Measurements from ENCODE around the gene ADM.
"Not testable (repeated sequence)": the region's sequence is repeated elsewhere in the genome, so short reads cannot be mapped to it uniquely, and the experiment has no call there.

ADM gene

GRCh38 chr11:10304495-10305261, at the start of gene ADM:
TSS of gene ADM (plus strand) at chr11:10305073. CDS start at chr11:10305701, 628 bp downstream.
- peak; percentile 47 for DNase-seq

GRCh38 chr11:10255388-10256125, 49.3 kb upstream of the ADM start:
- no peak for DNase-seq

DNA sequence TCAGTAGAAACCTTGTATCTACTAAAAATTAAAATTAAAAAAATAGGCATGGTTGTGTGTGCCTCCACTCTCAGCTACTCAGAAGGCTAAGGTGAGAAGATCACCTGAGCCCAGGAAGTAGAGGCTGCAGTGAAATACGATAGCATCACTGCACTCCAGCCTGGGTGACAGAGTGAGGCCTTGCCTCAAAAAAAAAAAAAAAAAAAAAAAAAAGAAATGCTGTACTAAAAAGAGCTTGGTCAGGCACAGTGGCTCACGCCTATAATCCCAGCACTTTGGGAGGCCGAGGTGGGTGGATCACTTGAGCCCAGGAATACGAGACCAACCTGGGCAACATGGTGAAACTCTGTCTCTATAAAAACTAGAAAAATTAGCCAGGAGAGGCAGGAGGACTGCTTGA, 47.4 kb upstream of the ADM start:
- no peak for DNase-seq

DNA sequence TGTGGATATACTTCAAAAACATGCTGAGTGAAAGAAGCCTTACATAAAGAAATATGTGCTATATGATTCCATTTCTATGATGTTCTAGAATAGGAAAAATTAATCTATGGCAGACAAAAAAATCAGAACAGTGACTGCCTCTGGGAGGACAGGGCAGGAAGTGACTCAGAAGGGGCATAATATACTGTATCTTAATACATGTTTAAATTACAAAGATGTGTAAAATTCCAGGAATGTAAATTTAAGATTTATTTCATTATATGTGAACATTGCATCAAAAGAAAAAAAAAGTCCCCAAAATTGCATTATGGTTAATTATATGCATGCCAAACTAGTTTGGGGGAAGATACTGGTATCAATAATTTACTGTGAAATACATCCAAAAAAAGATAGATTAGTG, 43.1 kb upstream of the ADM start:
- DNase-seq, result no peak

- DNase-seq, result no peak
Observed at GRCh38 chr11:10263929-10264328, 40.9 kb upstream of the ADM start.

DNA sequence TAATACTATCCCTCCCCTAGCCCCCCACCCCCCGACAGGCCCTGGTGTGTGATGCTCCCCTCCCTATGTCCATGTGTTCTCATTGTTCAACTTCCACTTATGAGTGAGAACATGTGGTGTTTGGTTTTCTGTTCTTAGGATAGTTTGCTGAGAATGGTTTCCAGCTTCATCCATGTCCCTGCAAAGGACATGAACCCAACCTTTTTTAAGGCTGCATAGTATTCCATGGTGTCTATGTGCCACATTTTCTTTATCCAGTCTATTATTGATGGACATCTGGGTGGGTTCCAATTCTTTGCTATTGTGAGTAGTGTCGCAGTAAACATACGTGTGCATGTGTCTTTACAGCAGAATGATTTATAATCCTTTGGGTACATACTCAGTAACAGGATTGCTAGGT, 40.2 kb upstream of the ADM start:
- DNase-seq, result not testable (repeated sequence)

DNA sequence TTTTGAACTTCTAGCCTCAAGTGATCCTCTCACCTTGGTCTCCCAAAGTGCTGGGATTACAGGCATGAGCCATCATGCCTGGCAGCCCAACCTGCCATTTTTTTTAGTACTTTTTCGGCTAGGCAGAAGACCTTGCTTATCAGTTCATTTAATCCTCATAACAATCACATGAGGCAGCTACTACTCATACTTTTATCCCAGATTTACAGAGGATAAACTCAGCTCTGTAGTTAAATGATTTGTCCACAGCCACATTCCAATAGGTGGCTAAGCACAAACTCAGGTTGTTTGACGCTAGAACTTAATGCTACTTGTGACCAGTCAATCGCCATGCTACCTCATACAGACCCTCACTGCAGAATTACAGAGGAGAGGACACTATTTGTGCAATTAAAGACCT, 38.9 kb upstream of the ADM start:
- no peak for DNase-seq

DNA sequence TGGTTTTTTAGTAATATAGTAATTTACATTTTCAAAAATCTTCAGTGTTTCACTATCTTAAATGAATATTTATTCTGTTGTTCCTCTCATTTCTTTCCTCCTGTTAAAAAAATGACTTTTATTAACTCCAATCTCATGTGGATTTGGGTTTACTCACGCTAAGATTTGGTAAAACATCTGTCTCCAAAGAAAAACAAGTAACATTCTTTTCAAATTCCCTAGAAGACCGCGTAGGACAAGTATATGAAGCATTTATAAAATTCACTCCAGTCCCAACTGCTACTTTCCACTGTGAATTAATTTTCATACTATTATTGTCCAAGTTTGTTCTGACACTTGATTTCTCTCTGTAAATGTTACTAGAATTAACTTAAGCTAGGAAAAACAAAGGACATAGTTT, 37.1 kb upstream of the ADM start:
- DNase-seq, result no peak

DNA sequence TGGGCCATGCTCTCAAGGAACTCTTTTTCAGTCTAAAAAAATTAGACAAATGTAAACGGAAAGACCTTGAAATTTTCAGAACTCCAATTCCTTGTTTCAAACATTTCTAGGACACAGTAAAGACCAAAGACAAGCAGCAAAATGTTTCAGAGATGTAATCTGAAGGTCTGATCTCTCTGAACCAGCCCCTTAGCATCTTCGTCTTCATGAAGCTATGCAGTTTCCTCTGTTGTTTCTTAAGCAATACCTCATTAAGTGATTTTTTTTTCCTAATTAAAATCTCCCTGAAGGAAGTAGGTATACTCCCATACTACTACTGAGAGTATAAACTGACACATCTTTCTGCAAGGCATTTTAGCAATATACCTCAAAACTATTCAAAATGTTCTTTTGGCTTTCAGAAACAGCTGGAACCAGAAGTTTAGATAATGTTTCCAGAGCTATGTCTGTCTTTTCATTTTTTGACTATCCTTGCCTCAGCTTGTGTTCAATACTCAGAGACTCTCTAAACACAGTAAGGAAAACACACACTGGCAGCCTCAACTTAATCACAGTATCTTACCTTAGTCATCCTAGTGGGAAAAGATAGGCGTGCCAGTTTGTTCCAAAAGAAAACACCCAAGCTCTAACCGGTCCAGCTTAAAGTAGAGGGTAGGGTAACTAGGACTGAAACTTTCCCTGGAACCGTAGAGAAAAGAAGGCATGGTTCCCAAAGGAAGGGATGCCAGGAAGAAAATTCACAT, 36.0 kb upstream of the ADM start:
- no peak for DNase-seq

DNA sequence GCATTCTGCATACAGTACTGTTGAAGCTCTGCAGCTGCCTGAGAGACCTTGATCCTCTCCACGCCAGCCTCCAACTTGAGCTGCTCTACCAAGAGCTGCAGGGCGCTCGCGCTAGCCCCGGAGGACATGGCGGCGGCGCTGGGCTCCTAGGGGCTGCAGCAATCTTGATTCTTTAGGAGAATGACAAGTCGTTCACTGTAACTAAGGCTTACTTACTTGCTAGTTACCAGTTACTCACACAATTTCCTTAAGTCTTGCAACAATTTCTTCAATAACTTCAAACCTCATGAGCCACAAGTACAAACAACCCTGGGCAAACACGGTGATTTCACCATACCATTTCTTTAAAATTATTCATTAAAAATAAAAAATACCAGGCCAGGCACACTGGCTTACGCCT, 32.7 kb upstream of the ADM start:
- DNase-seq, result no peak

DNA sequence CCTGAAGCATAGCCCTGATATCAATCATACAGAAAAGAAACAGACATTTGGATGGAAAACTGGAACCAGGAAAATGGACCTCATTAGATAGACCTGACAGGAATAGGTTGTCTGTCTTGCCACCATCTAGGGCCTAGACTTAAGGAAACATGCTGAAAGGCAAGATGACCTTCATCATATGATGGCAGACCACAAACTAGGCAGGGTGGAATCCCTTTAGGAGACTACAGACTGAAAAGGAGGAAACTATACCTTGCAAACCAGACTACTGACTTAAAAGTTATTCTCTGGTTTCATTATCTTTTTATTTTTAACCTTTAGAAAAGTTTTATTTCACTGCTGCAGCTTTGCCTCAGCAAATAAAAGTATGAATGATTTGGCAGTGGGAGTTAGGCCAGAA, 31.1 kb upstream of the ADM start:
- DNase-seq, result no peak

GRCh38 chr11:10274726-10275125, 30.1 kb upstream of the ADM start:
- DNase-seq, result no peak

- no peak for DNase-seq
Observed at GRCh38 chr11:10275714-10276113, 29.2 kb upstream of the ADM start.

DNA sequence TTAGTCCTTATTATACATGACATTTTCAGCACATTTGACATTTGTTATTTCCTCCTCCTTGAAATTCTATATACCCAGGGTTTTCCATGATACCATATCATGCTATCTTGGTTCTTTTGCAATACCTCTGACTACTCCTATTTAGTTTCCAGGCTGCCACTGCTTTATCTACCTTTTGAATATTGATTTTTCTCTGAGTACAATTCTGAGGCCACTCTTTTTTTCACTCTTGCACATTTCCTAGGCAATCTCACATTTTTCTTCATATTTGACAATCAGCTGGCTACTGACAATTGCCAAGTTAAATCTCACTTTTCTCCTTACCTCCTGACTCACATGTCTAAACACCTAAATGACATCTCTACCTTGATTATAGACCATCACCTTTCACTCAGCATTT, 22.8 kb upstream of the ADM start:
- no peak for DNase-seq

DNA sequence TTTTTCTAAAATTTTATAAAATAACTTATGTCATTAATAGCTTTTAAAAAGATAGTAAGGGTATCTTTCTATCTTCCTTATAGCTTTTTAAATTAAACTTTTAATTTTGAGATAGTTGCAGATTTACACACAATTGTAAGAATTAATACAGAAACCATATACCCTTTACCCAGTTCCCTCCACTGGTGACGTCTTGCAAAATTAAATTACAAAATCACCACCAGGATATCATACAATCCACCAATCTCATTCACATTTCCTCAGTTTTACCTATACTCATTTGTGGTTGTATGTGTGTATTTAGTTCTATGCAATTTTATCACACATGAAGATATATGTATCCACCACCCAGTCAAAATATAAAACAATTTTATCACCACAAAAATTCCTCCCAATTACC, 20.9 kb upstream of the ADM start:
- DNase-seq, result no peak

DNA sequence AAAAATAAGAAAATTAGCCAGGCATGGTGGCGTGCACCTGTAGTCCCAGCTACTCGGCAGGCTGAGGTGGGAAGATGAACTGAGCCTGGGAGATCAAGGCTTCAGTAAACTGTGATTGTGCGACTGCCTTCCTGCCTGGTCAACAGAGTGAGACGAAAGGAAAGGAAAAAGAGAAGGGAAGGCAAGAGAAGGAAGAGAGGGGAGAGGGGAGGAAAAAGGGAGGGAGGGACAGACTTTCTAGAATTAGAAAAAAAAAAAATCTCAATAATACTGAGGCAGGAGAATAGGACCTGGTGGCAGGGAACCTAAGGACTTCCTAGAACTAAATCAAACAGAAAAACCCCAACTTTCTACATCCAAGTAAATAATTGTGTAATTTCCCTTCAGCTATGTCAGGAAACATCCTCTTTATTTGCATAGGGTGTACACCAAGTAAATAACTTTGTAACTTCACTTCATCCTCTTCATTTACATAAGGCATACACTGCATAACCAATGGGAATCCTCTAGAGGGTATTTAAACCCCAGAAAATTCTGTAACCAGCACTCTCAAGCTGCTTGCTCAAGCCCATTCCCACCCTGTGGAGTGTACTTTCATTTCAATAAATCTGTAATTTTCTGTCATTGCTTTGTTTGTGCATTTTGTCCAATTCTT, 19.6 kb upstream of the ADM start:
- DNase-seq, result no peak

- no peak for DNase-seq
Observed at GRCh38 chr11:10287140-10287539, 17.7 kb upstream of the ADM start.

- DNase-seq, result no peak
Observed at GRCh38 chr11:10287766-10288715, 16.8 kb upstream of the ADM start.

GRCh38 chr11:10288881-10289764, 15.8 kb upstream of the ADM start:
- DNase-seq, result no peak

DNA sequence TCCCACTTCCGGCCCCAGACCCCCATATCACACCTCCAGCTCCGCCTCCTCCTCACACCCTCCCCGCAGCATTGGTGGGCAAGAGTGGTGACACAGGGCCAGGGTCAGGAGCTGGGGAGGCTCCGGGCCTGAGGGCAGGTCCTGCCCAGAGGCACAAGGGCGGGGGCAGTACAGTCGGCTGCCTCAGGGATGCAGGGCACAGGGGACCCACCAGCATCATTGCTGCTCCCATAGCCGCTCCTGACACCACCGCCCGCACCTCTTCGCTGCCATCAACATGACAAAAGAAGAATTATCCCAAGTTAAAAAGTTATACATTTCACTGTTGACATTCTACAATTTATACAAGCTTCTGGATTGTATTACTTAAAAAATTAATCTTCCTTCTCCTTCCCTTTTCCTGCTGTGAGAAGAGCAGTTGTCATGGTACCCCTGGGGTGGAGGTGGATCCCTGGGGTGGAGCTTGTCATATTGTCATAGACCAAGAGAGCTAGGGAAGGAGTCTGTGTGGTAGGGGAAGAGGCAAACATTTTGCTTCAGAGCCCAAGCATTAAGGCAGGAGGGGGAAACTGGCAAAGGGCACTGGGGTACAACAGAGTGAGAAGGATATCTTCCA, 15.0 kb upstream of the ADM start:
- DNase-seq, result no peak

Data from CD4-positive, alpha-beta T cell treated with Interleukin-17A for 1 hour (primary cell).